H1 (cell line): ENCODE results near the gene DYNC2H1. TPM values are rescaled to one million over a fixed set of nuclear protein-coding genes. Genes with fewer than 3 reads are reported as not detected.

Experiments
- CTCF ChIA-PET: fragments of 300-600 bp; sonication (Branson Sonifier 250); formaldehyde crosslinking; loops from one replicate; lab custom pipeline; 2021; ENCODE audit not compliant: partially characterized antibody; lab: Charles Lee
- POLR2A ChIA-PET: fragments of 300-600 bp; sonication (Branson Sonifier 250); formaldehyde crosslinking; loops from one replicate; lab custom pipeline; 2021; ENCODE audit warnings: inconsistent platforms; ENCODE audit not compliant: partially characterized antibody; lab: Charles Lee
- DNase-seq, 2 experiments: peaks; one replicate each; pipeline versions ENCODE4 v3.0.0 to v3.0.0-alpha.2; 2010 to 2022; ENCODE audit warnings: low spot score in 2 of 2, low read depth in 1 of 2, mixed read lengths in 1 of 2
- FAIRE-seq: peaks from 2 replicates; lab custom pipeline; 2011; peaks lifted over from hg19 to GRCh38; lab: Jason Lieb, UNC
- H2AFZ ChIP-seq: 2 replicates; pipeline ENCODE4 v1.8.1; 2012; ENCODE audit warnings: low read length, inconsistent platforms
- H2AK5ac ChIP-seq: 2 replicates; pipeline ENCODE4 v1.6.1; 2013; ENCODE audit warnings: low read depth, low read length
- H2BK120ac ChIP-seq: replicated peaks from 2 replicates; pipeline ENCODE3; 2013; ENCODE audit warnings: low read depth, low read length, inconsistent platforms
- H2BK12ac ChIP-seq: 2 replicates; pipeline ENCODE4 v1.6.1; 2013; ENCODE audit warnings: low read depth, low read length
- H2BK15ac ChIP-seq: 2 replicates; pipeline ENCODE4 v1.6.1; 2013; ENCODE audit warnings: low read length
- H2BK20ac ChIP-seq: 2 replicates; pipeline ENCODE4 v1.6.1; 2013; ENCODE audit warnings: low read length
- H2BK5ac ChIP-seq: 2 replicates; pipeline ENCODE4 v1.6.1; 2013; ENCODE audit warnings: low read depth, low read length
- H3K14ac ChIP-seq: 2 replicates; pipeline ENCODE4 v1.6.1; 2013; ENCODE audit warnings: inconsistent platforms; ENCODE audit not compliant: insufficient read length
- H3K18ac ChIP-seq: 2 replicates; pipeline ENCODE4 v1.6.1; 2013; ENCODE audit warnings: low read length; ENCODE audit errors: extremely low read depth
- H3K23ac ChIP-seq: 2 replicates; pipeline ENCODE4 v1.6.1; 2013; ENCODE audit warnings: inconsistent platforms; ENCODE audit not compliant: insufficient read length
- H3K23me2 ChIP-seq: 2 replicates; pipeline ENCODE4 v1.6.1; 2013; ENCODE audit warnings: low read depth, low read length
- H3K27ac ChIP-seq: 2 replicates; pipeline ENCODE4 v1.6.1; 2011; ENCODE audit warnings: low read depth, low read length, inconsistent platforms
- H3K27me3 ChIP-seq, 4 experiments: replicated peaks in 1 of 4; 1 replicate in 1 of 4; 2 replicates in 3 of 4; pipeline versions ENCODE4 v1.6.1 to v1.8.1; 2011 to 2013; ENCODE audit warnings: low read length in 3 of 4, mild to moderate bottlenecking in 3 of 4, inconsistent platforms in 2 of 4, mixed read lengths in 2 of 4, moderate library complexity in 1 of 4; ENCODE audit not compliant: control insufficient read depth in 3 of 4, insufficient read depth in 3 of 4; ENCODE audit errors: extremely low read depth in 1 of 4
- H3K36me3 ChIP-seq, 4 experiments: 2 replicates each; pipeline versions ENCODE4 v1.6.1 to v1.8.1; 2011 to 2013; ENCODE audit warnings: mild to moderate bottlenecking in 4 of 4, low read length in 3 of 4, moderate library complexity in 2 of 4, control low read depth in 1 of 4, inconsistent platforms in 1 of 4; ENCODE audit not compliant: insufficient read depth in 4 of 4, control insufficient read depth in 2 of 4
- H3K4ac ChIP-seq: replicated peaks from 2 replicates; pipeline ENCODE3; 2013; ENCODE audit warnings: low read length, low read depth, mixed read lengths, inconsistent platforms; ENCODE audit not compliant: insufficient read length
- H3K4me1 ChIP-seq, 4 experiments: replicated peaks in 1 of 4; 1 replicate in 1 of 4; 2 replicates in 3 of 4; pipeline versions ENCODE4 v1.6.1 to v1.8.1; 2011 to 2013; ENCODE audit warnings: low read length in 3 of 4, inconsistent platforms in 2 of 4, mixed read lengths in 1 of 4; ENCODE audit not compliant: insufficient read depth in 4 of 4, control insufficient read depth in 3 of 4
- H3K4me2 ChIP-seq, 2 experiments: 2 replicates each; pipeline versions ENCODE4 v1.6.1 to v1.8.1; 2011 to 2013; ENCODE audit warnings: low read depth in 2 of 2, low read length in 2 of 2, control low read depth in 1 of 2, inconsistent platforms in 1 of 2, mild to moderate bottlenecking in 1 of 2; ENCODE audit not compliant: insufficient read depth in 1 of 2
- H3K4me3 ChIP-seq, 4 experiments: fragments of 200-600, 300-600 bp in 1 of 4; sonication (generic), shearing (Covaris generic), sonication (Bioruptor Twin) in 1 of 4; 2 replicates each; pipeline versions ENCODE4 v1.5.1 to v1.8.1; 2011 to 2016; ENCODE audit warnings: low read length in 4 of 4, low read depth in 3 of 4, control low read depth in 2 of 4, inconsistent platforms in 2 of 4, mild to moderate bottlenecking in 2 of 4, mixed read lengths in 1 of 4, moderate library complexity in 1 of 4; ENCODE audit not compliant: insufficient read depth in 2 of 4; ENCODE audit errors: extremely low read depth in 1 of 4
- H3K56ac ChIP-seq: replicated peaks from 2 replicates; pipeline ENCODE3; 2013; ENCODE audit warnings: low read depth, mild to moderate bottlenecking, mixed read lengths, low read length, inconsistent platforms; ENCODE audit not compliant: insufficient read length
- H3K79me1 ChIP-seq: 2 replicates; pipeline ENCODE4 v1.6.1; 2013; ENCODE audit warnings: low read depth, low read length, control low read depth
- H3K79me2 ChIP-seq, 2 experiments: 2 replicates each; pipeline versions ENCODE4 v1.6.1 to v1.8.1; 2012 to 2013; ENCODE audit warnings: low read length in 2 of 2, mild to moderate bottlenecking in 2 of 2, inconsistent platforms in 1 of 2; ENCODE audit not compliant: insufficient read depth in 2 of 2, control insufficient read depth in 1 of 2
- H3K9ac ChIP-seq, 4 experiments: replicated peaks in 1 of 4; 1 replicate in 1 of 4; 2 replicates in 3 of 4; pipeline versions ENCODE4 v1.6.1 to v1.8.1; 2011 to 2013; ENCODE audit warnings: low read depth in 3 of 4, low read length in 3 of 4, control low read depth in 2 of 4, mild to moderate bottlenecking in 2 of 4, moderate library complexity in 2 of 4, inconsistent platforms in 1 of 4; ENCODE audit errors: extremely low read depth in 1 of 4
- H3K9me3 ChIP-seq, 2 experiments: 2 replicates each; pipeline versions ENCODE4 v1.6.1 to v1.8.1; 2012 to 2013; ENCODE audit warnings: mild to moderate bottlenecking in 2 of 2, moderate library complexity in 2 of 2, control low read depth in 1 of 2, inconsistent platforms in 1 of 2, low read depth in 1 of 2, low read length in 1 of 2, mixed read lengths in 1 of 2; ENCODE audit not compliant: insufficient read depth in 2 of 2
- H4K20me1 ChIP-seq, 2 experiments: replicated peaks in 1 of 2; 2 replicates each; pipeline versions ENCODE3 to v1.8.1; 2011 to 2013; ENCODE audit warnings: inconsistent platforms in 2 of 2, low read length in 2 of 2, mild to moderate bottlenecking in 1 of 2; ENCODE audit not compliant: insufficient read depth in 2 of 2, control insufficient read depth in 1 of 2
- H4K5ac ChIP-seq: 2 replicates; pipeline ENCODE4 v1.6.1; 2013; ENCODE audit warnings: low read length, low read depth, mixed read lengths, inconsistent platforms; ENCODE audit not compliant: insufficient read length
- H4K8ac ChIP-seq: 2 replicates; pipeline ENCODE4 v1.8.0; 2013; ENCODE audit warnings: mild to moderate bottlenecking, moderate library complexity, low read length, inconsistent platforms; ENCODE audit not compliant: insufficient read depth; ENCODE audit errors: extremely low read depth
- H4K91ac ChIP-seq: replicated peaks from 2 replicates; pipeline ENCODE3; 2013; ENCODE audit warnings: low read length, mixed read lengths, inconsistent platforms; ENCODE audit not compliant: insufficient read length
- BRCA1 ChIP-seq: IDR thresholded peaks from 2 replicates; pipeline ENCODE4 v1.6.1; 2012; ENCODE audit warnings: low read depth, low read length, improper control_type of control experiment
- CEBPB ChIP-seq: IDR thresholded peaks from 2 replicates; pipeline ENCODE4 v1.6.1; 2012; ENCODE audit warnings: low read depth, low read length
- CREB1 ChIP-seq: IDR thresholded peaks from 2 replicates; pipeline ENCODE4 v1.6.1; 2012; ENCODE audit warnings: inconsistent platforms
- EGR1 ChIP-seq: IDR thresholded peaks from 2 replicates; pipeline ENCODE4 v1.6.1; 2011; ENCODE audit warnings: low read depth, low read length, borderline replicate concordance
- GTF2F1 ChIP-seq: IDR thresholded peaks from 2 replicates; pipeline ENCODE4 v1.6.1; 2012; ENCODE audit warnings: low read depth, low read length, improper control_type of control experiment, borderline replicate concordance
- HDAC6 ChIP-seq: IDR thresholded peaks from one replicate; pipeline ENCODE4 v1.7.1; 2012; ENCODE audit warnings: low read depth, mild to moderate bottlenecking, inconsistent platforms, low read length, moderate library complexity
- NANOG ChIP-seq: IDR thresholded peaks from 2 replicates; pipeline ENCODE4 v1.6.1; 2011; ENCODE audit warnings: low read length, low read depth, mild to moderate bottlenecking, inconsistent platforms; ENCODE audit not compliant: insufficient read depth, poor library complexity, severe bottlenecking
- POLR2AphosphoS5 ChIP-seq: IDR thresholded peaks from 2 replicates; pipeline ENCODE4 v1.6.1; 2011; ENCODE audit warnings: low read depth, low read length
- POU5F1 ChIP-seq: IDR thresholded peaks from 2 replicates; pipeline ENCODE4 v1.6.1; 2011; ENCODE audit warnings: low read depth, mild to moderate bottlenecking, low read length, moderate library complexity
- SAP30 ChIP-seq: fragments of 300-600 bp; sonication (generic); IDR thresholded peaks from 2 replicates; pipeline ENCODE4 v1.7.1; 2012; ENCODE audit warnings: low read length, moderate library complexity, mild to moderate bottlenecking, inconsistent platforms; ENCODE audit not compliant: insufficient read depth, insufficient replicate concordance
- SIN3A ChIP-seq, 2 experiments: IDR thresholded peaks in 1 of 2; conservative IDR thresholded peaks in 1 of 2; 2 replicates each; pipeline ENCODE4 v1.6.1; 2011 to 2012; ENCODE audit warnings: low read length in 2 of 2, improper control_type of control experiment in 1 of 2, low read depth in 1 of 2, mild to moderate bottlenecking in 1 of 2
- SIX5 ChIP-seq: IDR thresholded peaks from 2 replicates; pipeline ENCODE4 v1.6.1; 2011; ENCODE audit warnings: mild to moderate bottlenecking, low read depth, low read length
- TAF1 ChIP-seq: IDR thresholded peaks from 2 replicates; pipeline ENCODE4 v1.6.1; 2011; ENCODE audit warnings: mild to moderate bottlenecking, low read depth, low read length
- polyA plus RNA-seq, 7 experiments: library from polyadenylated mRNA; depleted of rRNA in 3 of 7; stranded (reverse) in 5 of 7; unstranded in 2 of 7; fragments of >200 nt in 5 of 7; fragments of 200-250 nt in 2 of 7; gene quantifications; 1 replicate in 5 of 7; 2 replicates in 1 of 7; 4 replicates in 1 of 7; pipeline versions ENCODE4 v1.2.1 to v1.2.3, GENCODE V29; 2011 to 2013; ENCODE audit warnings: missing spikeins in 2 of 7, mixed read lengths in 2 of 7
- total RNA-seq: library from RNA; stranded (reverse); fragmentation: NEBNext Ultra II Directional; extraction: Animal tissue kit (Norgen Biotek cat#: 25700); gene quantifications from 2 replicates; pipeline ENCODE4 v1.2.1, GENCODE V29; 2021
- TF ChIP-seq, protein P1 (sequence below), 3 experiments: IDR thresholded peaks; 1 replicate in 2 of 3; 2 replicates in 1 of 3; pipeline versions ENCODE4 v1.5.1 to v1.6.1; 2011; ENCODE audit warnings: low read length in 3 of 3, mild to moderate bottlenecking in 3 of 3, inconsistent platforms in 2 of 3, low read depth in 1 of 3, moderate library complexity in 1 of 3; ENCODE audit not compliant: insufficient read depth in 1 of 3; ENCODE audit errors: control extremely low read depth in 1 of 3

The DYNC2H1 gene
- total and polyA plus RNA-seq, 2 of the 8 experiments (the other 6 are each of a cell fraction or from before 2014, with no cell fraction given), result 6.2 to 12.0 TPM

DNA sequence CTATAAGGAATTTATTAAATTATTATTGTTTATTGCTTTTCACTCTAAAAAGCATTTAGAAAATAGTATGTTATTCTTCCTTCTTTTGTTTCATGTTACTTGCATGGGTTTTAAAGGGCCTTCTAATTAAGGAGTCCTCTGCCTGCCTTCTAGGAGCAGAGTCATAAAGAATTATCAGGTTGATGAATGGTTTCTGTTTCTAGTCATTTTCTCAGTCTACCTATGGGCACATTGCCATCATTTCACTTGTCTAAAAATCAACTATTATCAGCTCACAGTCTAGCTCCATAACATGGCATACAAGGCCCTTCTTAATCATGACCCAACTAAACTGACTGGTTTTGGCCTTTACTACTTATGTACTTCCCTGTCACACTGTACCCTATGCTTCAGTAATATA is 16.2 kb downstream of the DYNC2H1 start:
- no peak overlapping the region for H2BK12ac ChIP-seq
- no peak overlapping the region for H3K14ac ChIP-seq
- no peak overlapping the region for H2AK5ac ChIP-seq
- FAIRE-seq (no peak), DNase-seq (no peak)
- no peak overlapping the region for H2BK20ac ChIP-seq
- H4K5ac ChIP-seq, result no peak overlapping the region
- H3K4ac ChIP-seq, result no peak overlapping the region
- H3K27me3 ChIP-seq, result no peaks in the 10 kb centered on the region
- H4K20me1 ChIP-seq, result no peaks in the 10 kb centered on the region
- H3K4me1 ChIP-seq, result no peaks in the 10 kb centered on the region
- H3K27ac ChIP-seq, result no peak overlapping the region
- no peak overlapping the region for H2BK15ac ChIP-seq
- H3K9ac ChIP-seq, result no peak overlapping the region
- H3K79me2 ChIP-seq, result no peaks in the 10 kb centered on the region
- no peak overlapping the region for H2BK120ac ChIP-seq
- H3K56ac ChIP-seq, result no peak overlapping the region
- POLR2A ChIA-PET, result no interaction called here
- no peak overlapping the region for H4K91ac ChIP-seq
- no peak overlapping the region for H4K8ac ChIP-seq
- no peak overlapping the region for H3K4me2 ChIP-seq
- H2BK5ac ChIP-seq, result no peak overlapping the region
- no peak overlapping the region for H2AFZ ChIP-seq
- no peak overlapping the region for H3K18ac ChIP-seq
- H3K23ac ChIP-seq, result no peak overlapping the region
- H3K4me3 ChIP-seq, result no peak overlapping the region
- H3K23me2 ChIP-seq, result no peaks in the 10 kb centered on the region
- H3K9me3 ChIP-seq, result no peaks in the 10 kb centered on the region
- H3K36me3 ChIP-seq, result peaks cover 0 to 11% (median 5%) of the 10 kb centered on the region in 4 experiments; a peak in 2 of 8 replicates
- CTCF ChIA-PET, result no interaction called here
- no peaks in the 10 kb centered on the region for H3K79me1 ChIP-seq
- no peak for TF ChIP-seq POLR2AphosphoS5
- TF ChIP-seq TAF1, result no peak
- no peak for TF ChIP-seq SAP30
- TF ChIP-seq HDAC6, result no peak
- TF ChIP-seq GTF2F1, result no peak
- no peak for TF ChIP-seq CREB1
- TF ChIP-seq POU5F1, result no peak
- TF ChIP-seq, protein P1, sequence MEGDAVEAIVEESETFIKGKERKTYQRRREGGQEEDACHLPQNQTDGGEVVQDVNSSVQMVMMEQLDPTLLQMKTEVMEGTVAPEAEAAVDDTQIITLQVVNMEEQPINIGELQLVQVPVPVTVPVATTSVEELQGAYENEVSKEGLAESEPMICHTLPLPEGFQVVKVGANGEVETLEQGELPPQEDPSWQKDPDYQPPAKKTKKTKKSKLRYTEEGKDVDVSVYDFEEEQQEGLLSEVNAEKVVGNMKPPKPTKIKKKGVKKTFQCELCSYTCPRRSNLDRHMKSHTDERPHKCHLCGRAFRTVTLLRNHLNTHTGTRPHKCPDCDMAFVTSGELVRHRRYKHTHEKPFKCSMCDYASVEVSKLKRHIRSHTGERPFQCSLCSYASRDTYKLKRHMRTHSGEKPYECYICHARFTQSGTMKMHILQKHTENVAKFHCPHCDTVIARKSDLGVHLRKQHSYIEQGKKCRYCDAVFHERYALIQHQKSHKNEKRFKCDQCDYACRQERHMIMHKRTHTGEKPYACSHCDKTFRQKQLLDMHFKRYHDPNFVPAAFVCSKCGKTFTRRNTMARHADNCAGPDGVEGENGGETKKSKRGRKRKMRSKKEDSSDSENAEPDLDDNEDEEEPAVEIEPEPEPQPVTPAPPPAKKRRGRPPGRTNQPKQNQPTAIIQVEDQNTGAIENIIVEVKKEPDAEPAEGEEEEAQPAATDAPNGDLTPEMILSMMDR (IDR thresholded peaks at IDR 0.05; ENCODE audit: control extremely low read depth in 1 of 3, insufficient read depth in 1 of 3, low read depth in 1 of 3, low read length in 3 of 3), result no peak
- TF ChIP-seq CEBPB, result no peak
- no peak for TF ChIP-seq BRCA1
- no peak for TF ChIP-seq NANOG
- no peak for TF ChIP-seq SIX5
- TF ChIP-seq SIN3A (conservative IDR thresholded peaks at IDR 0.05 in 1 of 2, IDR thresholded peaks at IDR 0.05 in 1 of 2; ENCODE audit: low read depth in 1 of 2, low read length in 2 of 2), result no peak
- TF ChIP-seq EGR1, result no peak
